Thymus (tissue), 11 donors: Measurements from ENCODE around the gene WDR90. TPM values are rescaled to one million over a fixed set of nuclear protein-coding genes. Genes with fewer than 3 reads are reported as not detected.

ENCODE experiments used
- DNase-seq, 9 donors: peaks; one replicate each; pipeline ENCODE4 v3.0.0-alpha.2; 2013; ENCODE audit warnings: low spot score in 9 of 9, low read depth in 6 of 9, missing footprints in 1 of 9
- H3K27ac ChIP-seq, 2 donors: one replicate each; pipeline ENCODE4 v1.5.1; 2013; ENCODE audit warnings: control low read depth in 1 of 2, low read depth in 1 of 2, low read length in 1 of 2, mild to moderate bottlenecking in 1 of 2, moderate library complexity in 1 of 2
- H3K27me3 ChIP-seq, 2 donors: one replicate each; pipeline ENCODE4 v1.5.1; 2013; ENCODE audit warnings: low read length in 1 of 2; ENCODE audit not compliant: control insufficient read depth in 2 of 2, insufficient read depth in 1 of 2
- H3K36me3 ChIP-seq, 2 donors: one replicate each; pipeline ENCODE4 v1.5.1; 2013; ENCODE audit warnings: low read length in 1 of 2, mild to moderate bottlenecking in 1 of 2, moderate library complexity in 1 of 2; ENCODE audit not compliant: control insufficient read depth in 2 of 2, insufficient read depth in 2 of 2
- H3K4me1 ChIP-seq, 2 donors: one replicate each; pipeline ENCODE4 v1.5.1; 2013; ENCODE audit warnings: low read length in 2 of 2; ENCODE audit not compliant: control insufficient read depth in 2 of 2, insufficient read depth in 2 of 2
- H3K4me3 ChIP-seq, 2 donors: one replicate each; pipeline ENCODE4 v1.5.1; 2013; ENCODE audit warnings: low read length in 2 of 2, control low read depth in 1 of 2, mild to moderate bottlenecking in 1 of 2
- H3K9me3 ChIP-seq, 2 donors: one replicate each; pipeline ENCODE4 v1.5.1; 2013; ENCODE audit warnings: low read length in 1 of 2, mild to moderate bottlenecking in 1 of 2; ENCODE audit not compliant: control insufficient read depth in 2 of 2, insufficient read depth in 1 of 2
- WGBS: extraction: QIAGEN DNeasy Blood & Tissue Kit; methylation state at CpG from one replicate; pipeline ENCODE4 v1.1.7; 2013; 5-methylcytosine and 5-hydroxymethylcytosine counted together
- polyA plus RNA-seq: library from polyadenylated mRNA; stranded (reverse); fragments of 200-250 nt; gene quantifications from one replicate; pipeline ENCODE4 v1.2.3, GENCODE V29; 2013
- total RNA-seq: library from RNA; stranded (reverse); fragments of 120-200 nt; gene quantifications from one replicate; pipeline ENCODE4 v1.2.4, GENCODE V29; 2013
- donor health status: healthy.

The WDR90 gene
- total and polyA plus RNA-seq, 2 donors, result 10.1 to 22.6 TPM

- WGBS, result 98% methylated on average over 19 of the region's 19 CpGs
- Histone ChIP-seq H3K27me3 (no peaks in the 10 kb centered on the region), H3K27ac (no peak overlapping the region), H3K9me3 (no peaks in the 10 kb centered on the region), H3K36me3 (peaks cover 15 to 27% of the 10 kb centered on the region in 2 donors), H3K4me1 (no peaks in the 10 kb centered on the region), H3K4me3 (no peak overlapping the region)
- DNase-seq, result no peak
Measured at GRCh38 chr16:662095-662494, 12.9 kb downstream of the WDR90 start.

- Histone ChIP-seq H3K27ac (no peak overlapping the region), H3K27me3 (no peaks in the 10 kb centered on the region), H3K9me3 (no peaks in the 10 kb centered on the region), H3K36me3 (peaks cover 13 to 22% of the 10 kb centered on the region in 2 donors), H3K4me1 (peaks cover 2 to 4% of the 10 kb centered on the region in 2 donors), H3K4me3 (no peak overlapping the region)
- DNase-seq, result no peak
- over 99% methylated on average over 21 of the region's 21 CpGs for WGBS
Measured at GRCh38 chr16:662597-662996, 13.4 kb downstream of the WDR90 start.

- H3K4me3 ChIP-seq, result no peak overlapping the region
- H3K27ac ChIP-seq, result no peak overlapping the region
- no peak for DNase-seq
- peaks cover 30 to 33% of the 10 kb centered on the region in 2 donors for H3K36me3 ChIP-seq
- H3K4me1 ChIP-seq, result peaks cover 8 to 12% of the 10 kb centered on the region in 2 donors
- 95% methylated on average over 13 of the region's 13 CpGs for WGBS
- H3K9me3 ChIP-seq, result no peaks in the 10 kb centered on the region
- no peaks in the 10 kb centered on the region for H3K27me3 ChIP-seq
Measured at GRCh38 chr16:666572-666971, 17.4 kb downstream of the WDR90 start.

- peaks cover 37% of the 10 kb centered on the region in 2 donors for H3K36me3 ChIP-seq
- H3K9me3 ChIP-seq, result no peaks in the 10 kb centered on the region
- peak overlapping the region; percentile 72 to 91 for H3K4me3 ChIP-seq
- no peaks in the 10 kb centered on the region for H3K27me3 ChIP-seq
- peak overlapping the region; percentile 36 to 68 for H3K27ac ChIP-seq
- DNase-seq, result no peak
- H3K4me1 ChIP-seq, result peaks cover 8 to 12% of the 10 kb centered on the region in 2 donors
- WGBS, result 92% methylated on average over 22 of the region's 22 CpGs
Measured at GRCh38 chr16:667113-667779, 18.1 kb downstream of the WDR90 start.

- peak within 1 kb of the TSS; percentile 36 to 89 for H3K27ac ChIP-seq
- H3K27me3 ChIP-seq, result no peaks in the 10 kb centered on the region
- H3K9me3 ChIP-seq, result no peaks in the 10 kb centered on the region
- under 1% methylated on average over 78 of the region's 78 CpGs for WGBS
- peaks cover 39% of the 10 kb centered on the region in 2 donors for H3K36me3 ChIP-seq
- H3K4me1 ChIP-seq, result peaks cover 8 to 12% of the 10 kb centered on the region in 2 donors
- peak in 7 of 9 donors; percentile 67 to 91 (median 81) for DNase-seq
- peak within 1 kb of the TSS; percentile 72 to 91 for H3K4me3 ChIP-seq
Measured at GRCh38 chr16:667780-668518, 18.8 kb downstream of the WDR90 start, which contains the start of gene RHOT2. TSS of gene RHOT2 (plus strand) at chr16:668132. CDS start at chr16:668200, 68 bp downstream.

- Histone ChIP-seq H3K27ac (peak overlapping the region in 1 of 2 donors; percentile 89), H3K36me3 (peaks cover 45 to 46% of the 10 kb centered on the region in 2 donors), H3K4me1 (peaks cover 8 to 12% of the 10 kb centered on the region in 2 donors), H3K4me3 (peak overlapping the region; percentile 72 to 91), H3K9me3 (no peaks in the 10 kb centered on the region), H3K27me3 (no peaks in the 10 kb centered on the region)
- WGBS, result 12% methylated on average over 50 of the region's 50 CpGs
- DNase-seq, result no peak
Measured at GRCh38 chr16:668519-669171, 19.5 kb downstream of the WDR90 start.

GRCh38 chr16:669666-670065 is 20.5 kb downstream of the WDR90 start:
- peaks cover 8 to 12% of the 10 kb centered on the region in 2 donors for H3K4me1 ChIP-seq
- no peak overlapping the region for H3K4me3 ChIP-seq
- DNase-seq, result no peak
- no peak overlapping the region for H3K27ac ChIP-seq
- peaks cover 3 to 8% of the 10 kb centered on the region in 2 donors for H3K27me3 ChIP-seq
- no peaks in the 10 kb centered on the region for H3K9me3 ChIP-seq
- WGBS, result 97% methylated on average over 13 of the region's 13 CpGs
- H3K36me3 ChIP-seq, result peaks cover 51 to 53% of the 10 kb centered on the region in 2 donors

- 95% methylated on average over 52 of the region's 52 CpGs for WGBS
- Histone ChIP-seq H3K4me3 (no peak overlapping the region), H3K27me3 (peaks cover 13 to 17% of the 10 kb centered on the region in 2 donors), H3K36me3 (peaks cover 51 to 53% of the 10 kb centered on the region in 2 donors), H3K27ac (no peak overlapping the region), H3K9me3 (no peaks in the 10 kb centered on the region), H3K4me1 (peaks cover 10 to 17% of the 10 kb centered on the region in 2 donors)
- no peak for DNase-seq
Measured at GRCh38 chr16:670485-671352, 21.6 kb downstream of the WDR90 start.
